ENCODE data around the gene GLIPR1.

Gene GLIPR1

GRCh38 chr12:75528272-75528671 is 47.7 kb downstream of the GLIPR1 start:
- no peak for DNase-seq (ENCODE audit: insufficient read length)
- FAIRE-seq, result no peak
- TF ChIP-seq POLR2AphosphoS5 (IDR thresholded peaks at IDR 0.05; ENCODE audit: low read depth, low read length), result no peak
- no peak for TF ChIP-seq POLR2A (IDR thresholded peaks at IDR 0.05; ENCODE audit: low read depth, low read length)
- no peak for TF ChIP-seq TAF1 (IDR thresholded peaks at IDR 0.05; ENCODE audit: borderline replicate concordance, low read depth, low read length)

GRCh38 chr12:75528692-75529091 is 48.1 kb downstream of the GLIPR1 start:
- no peak for FAIRE-seq
- TF ChIP-seq TAF1 (IDR thresholded peaks at IDR 0.05; ENCODE audit: borderline replicate concordance, low read depth, low read length) (no peak), POLR2AphosphoS5 (IDR thresholded peaks at IDR 0.05; ENCODE audit: low read depth, low read length) (no peak)

DNA sequence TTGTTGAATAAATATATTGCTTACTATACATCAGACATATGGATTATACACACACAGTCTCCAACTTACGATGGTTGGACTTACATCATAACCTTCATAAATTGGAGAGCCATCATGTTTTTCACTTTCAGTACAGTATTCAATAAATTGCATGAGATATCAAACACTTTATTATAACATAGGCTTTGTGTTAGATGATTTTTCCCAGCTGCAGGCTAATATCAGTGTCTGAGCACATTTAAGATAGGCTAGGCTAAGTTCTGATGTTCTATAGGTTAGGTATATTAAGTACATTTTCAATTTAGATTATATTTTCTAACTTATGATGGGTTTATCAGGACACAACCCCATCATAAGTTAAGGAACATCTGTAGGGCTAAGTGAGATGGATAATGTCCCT is 48.8 kb downstream of the GLIPR1 start:
- TF ChIP-seq POLR2AphosphoS5 (IDR thresholded peaks at IDR 0.05; ENCODE audit: low read depth, low read length), result no peak
- no peak for TF ChIP-seq TAF1 (IDR thresholded peaks at IDR 0.05; ENCODE audit: borderline replicate concordance, low read depth, low read length)
- TF ChIP-seq POLR2A (IDR thresholded peaks at IDR 0.05; ENCODE audit: low read depth, low read length), result no peak
- no peak for FAIRE-seq
- no peak for DNase-seq (ENCODE audit: insufficient read length)

More at GRCh38 chr12:75528692-75529091, 48.1 kb downstream of the GLIPR1 start:
- no peak for DNase-seq (ENCODE audit: insufficient read length)

DNA sequence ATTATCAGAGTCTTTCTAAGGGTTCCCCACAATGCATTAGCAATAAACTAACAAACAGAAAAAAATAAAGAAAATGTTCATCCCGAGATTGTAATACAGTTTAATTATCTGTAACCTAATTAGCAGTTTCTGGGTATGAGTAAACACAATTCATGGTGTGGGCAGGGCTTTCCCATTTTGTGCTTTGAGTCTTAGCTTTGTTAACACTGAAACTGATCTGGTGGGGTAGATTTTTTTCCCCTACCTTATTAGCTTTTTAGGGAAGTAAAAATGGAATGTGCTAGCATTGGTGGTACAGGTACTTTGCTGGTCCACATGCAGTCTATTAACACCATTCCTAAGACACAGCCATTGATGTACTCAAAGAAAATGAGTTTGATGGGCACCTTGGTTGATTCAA is 49.3 kb downstream of the GLIPR1 start:
- TF ChIP-seq POLR2A (IDR thresholded peaks at IDR 0.05; ENCODE audit: low read depth, low read length) (no peak), POLR2AphosphoS5 (IDR thresholded peaks at IDR 0.05; ENCODE audit: low read depth, low read length) (no peak), TAF1 (IDR thresholded peaks at IDR 0.05; ENCODE audit: borderline replicate concordance, low read depth, low read length) (no peak)
- FAIRE-seq (no peak), DNase-seq (ENCODE audit: insufficient read length) (no peak)

GRCh38 chr12:75533239-75533638 is 52.7 kb downstream of the GLIPR1 start:
- DNase-seq (ENCODE audit: insufficient read length), result no peak
- TF ChIP-seq POLR2A (IDR thresholded peaks at IDR 0.05; ENCODE audit: low read depth, low read length) (no peak), TAF1 (IDR thresholded peaks at IDR 0.05; ENCODE audit: borderline replicate concordance, low read depth, low read length) (no peak), POLR2AphosphoS5 (IDR thresholded peaks at IDR 0.05; ENCODE audit: low read depth, low read length) (no peak)
- FAIRE-seq, result no peak

DNA sequence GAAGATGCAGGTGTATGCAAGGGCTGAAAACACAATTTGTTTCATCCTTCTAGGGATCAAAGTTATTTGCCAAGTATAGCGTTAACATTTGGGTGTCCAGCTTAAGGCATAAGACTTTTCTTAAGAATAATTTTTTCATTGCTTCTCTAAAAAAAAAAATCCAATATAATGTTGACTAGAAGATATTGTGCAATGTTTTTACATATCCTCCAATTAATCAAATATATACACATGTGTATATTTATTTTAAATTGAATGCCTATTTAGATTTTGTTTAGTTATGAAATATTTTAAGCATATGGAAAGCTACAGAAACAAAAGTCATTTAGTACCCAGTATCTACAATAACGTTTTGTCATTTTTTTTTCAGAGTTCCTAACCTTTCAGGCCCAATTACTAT is 59.3 kb downstream of the GLIPR1 start:
- FAIRE-seq (no peak), DNase-seq (ENCODE audit: insufficient read length) (no peak)
- TF ChIP-seq POLR2A (IDR thresholded peaks at IDR 0.05; ENCODE audit: low read depth, low read length) (no peak), TAF1 (IDR thresholded peaks at IDR 0.05; ENCODE audit: borderline replicate concordance, low read depth, low read length) (no peak), POLR2AphosphoS5 (IDR thresholded peaks at IDR 0.05; ENCODE audit: low read depth, low read length) (no peak)

DNA sequence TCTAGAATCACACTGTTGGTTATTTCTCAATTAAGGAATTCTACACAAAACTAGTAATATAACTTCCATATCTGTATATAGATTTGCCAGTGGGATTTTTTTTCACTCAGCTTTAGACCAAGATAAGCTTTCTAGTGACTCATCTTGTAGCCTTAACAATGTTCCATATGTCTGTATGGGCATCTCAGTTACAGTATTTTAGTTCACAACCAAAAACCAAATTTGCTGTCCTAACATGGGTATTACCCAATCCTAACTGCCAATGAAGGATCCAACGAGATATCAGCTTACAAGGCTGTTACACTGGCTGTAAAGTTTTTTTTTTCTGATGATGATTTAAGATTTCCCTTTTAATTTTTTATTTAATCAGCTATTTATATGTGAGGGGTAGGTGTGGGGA is 62.4 kb downstream of the GLIPR1 start:
- TF ChIP-seq POLR2A (IDR thresholded peaks at IDR 0.05; ENCODE audit: low read depth, low read length) (no peak), TAF1 (IDR thresholded peaks at IDR 0.05; ENCODE audit: borderline replicate concordance, low read depth, low read length) (no peak), POLR2AphosphoS5 (IDR thresholded peaks at IDR 0.05; ENCODE audit: low read depth, low read length) (no peak)
- DNase-seq (ENCODE audit: insufficient read length), result no peak
- no peak for FAIRE-seq

DNA sequence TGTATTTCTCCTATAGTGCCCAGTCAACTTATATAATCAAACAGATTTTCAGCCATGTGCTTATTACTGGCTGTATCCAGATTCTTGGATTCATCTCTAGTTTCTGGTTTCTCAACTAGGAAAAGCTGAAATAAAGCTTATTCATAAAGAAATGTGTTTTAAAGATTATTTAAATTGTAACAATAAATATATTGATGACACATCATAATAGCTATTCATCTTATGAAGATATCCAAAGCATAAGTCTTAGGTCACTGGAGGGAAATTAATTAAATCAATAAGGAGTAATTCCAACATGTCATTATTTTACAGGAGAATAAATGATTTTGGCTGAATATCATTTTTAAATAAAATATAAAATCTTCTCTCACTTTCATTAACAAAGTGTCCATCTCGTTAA is 63.0 kb downstream of the GLIPR1 start:
- TF ChIP-seq POLR2AphosphoS5 (IDR thresholded peaks at IDR 0.05; ENCODE audit: low read depth, low read length) (no peak), TAF1 (IDR thresholded peaks at IDR 0.05; ENCODE audit: borderline replicate concordance, low read depth, low read length) (no peak), POLR2A (IDR thresholded peaks at IDR 0.05; ENCODE audit: low read depth, low read length) (no peak)
- DNase-seq (ENCODE audit: insufficient read length) (no peak), FAIRE-seq (no peak)

DNA sequence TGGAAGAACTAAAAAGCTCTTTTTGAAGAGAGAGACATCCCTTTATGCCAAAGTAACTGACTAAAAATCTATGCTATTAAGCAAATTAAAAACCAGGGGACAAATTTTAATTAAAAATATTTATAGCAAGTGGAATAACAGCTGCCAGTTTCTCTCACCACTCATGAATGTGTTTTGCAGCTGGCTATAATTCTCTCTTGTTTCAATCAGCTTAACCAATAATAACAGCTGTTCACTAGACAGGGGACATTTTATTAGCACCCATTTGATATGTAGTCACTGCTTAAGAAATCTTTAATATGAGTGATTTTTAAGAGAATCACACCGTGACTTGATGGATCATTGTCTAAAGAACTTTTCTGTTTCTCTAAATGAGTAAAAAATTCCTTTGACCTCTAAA is 65.1 kb downstream of the GLIPR1 start:
- TF ChIP-seq POLR2AphosphoS5 (IDR thresholded peaks at IDR 0.05; ENCODE audit: low read depth, low read length), result no peak
- TF ChIP-seq POLR2A (IDR thresholded peaks at IDR 0.05; ENCODE audit: low read depth, low read length), result no peak
- no peak for DNase-seq (ENCODE audit: insufficient read length)
- no peak for FAIRE-seq

DNA sequence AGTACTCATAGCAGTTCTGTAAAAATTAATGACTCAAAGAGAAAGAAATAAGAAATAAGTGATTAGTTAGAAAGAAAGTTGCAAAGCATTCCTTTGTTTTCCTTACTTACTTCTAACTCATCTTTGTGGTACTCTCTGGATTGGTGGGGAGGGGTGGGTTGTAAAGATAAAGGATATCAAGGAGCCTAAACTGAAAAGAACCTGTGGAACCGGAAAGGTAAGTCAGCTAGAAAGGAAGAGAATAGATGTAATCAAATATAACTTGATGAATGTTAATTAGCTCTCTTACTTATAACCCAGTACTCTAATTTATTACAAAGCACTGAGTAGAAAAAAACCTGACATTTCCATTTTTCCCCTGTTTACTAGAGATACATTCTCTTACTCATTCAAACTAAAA is 68.3 kb downstream of the GLIPR1 start:
- no peak for TF ChIP-seq POLR2AphosphoS5 (IDR thresholded peaks at IDR 0.05; ENCODE audit: low read depth, low read length)
- TF ChIP-seq TAF1 (IDR thresholded peaks at IDR 0.05; ENCODE audit: borderline replicate concordance, low read depth, low read length), result no peak
- TF ChIP-seq POLR2A (IDR thresholded peaks at IDR 0.05; ENCODE audit: low read depth, low read length), result no peak
- FAIRE-seq (no peak), DNase-seq (ENCODE audit: insufficient read length) (no peak)

GRCh38 chr12:75549989-75550388 is 69.4 kb downstream of the GLIPR1 start:
- no peak for DNase-seq (ENCODE audit: insufficient read length)
- TF ChIP-seq POLR2A (IDR thresholded peaks at IDR 0.05; ENCODE audit: low read depth, low read length) (no peak), POLR2AphosphoS5 (IDR thresholded peaks at IDR 0.05; ENCODE audit: low read depth, low read length) (no peak), TAF1 (IDR thresholded peaks at IDR 0.05; ENCODE audit: borderline replicate concordance, low read depth, low read length) (no peak)
- FAIRE-seq, result no peak

- TF ChIP-seq POLR2A (IDR thresholded peaks at IDR 0.05; ENCODE audit: low read depth, low read length) (no peak), TAF1 (IDR thresholded peaks at IDR 0.05; ENCODE audit: borderline replicate concordance, low read depth, low read length) (no peak), POLR2AphosphoS5 (IDR thresholded peaks at IDR 0.05; ENCODE audit: low read depth, low read length) (no peak)
- DNase-seq (ENCODE audit: insufficient read length) (no peak), FAIRE-seq (no peak)
These were observed 70.1 kb downstream of the GLIPR1 start for GRCh38 chr12:75550401-75551240.
